GM21717 (cell line): ENCODE data around the gene GNL1.
"Not testable (repeated sequence)": the region's sequence is repeated elsewhere in the genome, so short reads cannot be mapped to it uniquely, and the experiment has no call there.

ENCODE experiments used
- ATAC-seq: cut with Tn5 transposase; IDR thresholded peaks from one replicate; pipeline ENCODE4 v1.9.1; 2021; ENCODE audit warnings: mild to moderate bottlenecking, moderate library complexity; ENCODE audit not compliant: unreplicated experiment

Gene GNL1, protein sequence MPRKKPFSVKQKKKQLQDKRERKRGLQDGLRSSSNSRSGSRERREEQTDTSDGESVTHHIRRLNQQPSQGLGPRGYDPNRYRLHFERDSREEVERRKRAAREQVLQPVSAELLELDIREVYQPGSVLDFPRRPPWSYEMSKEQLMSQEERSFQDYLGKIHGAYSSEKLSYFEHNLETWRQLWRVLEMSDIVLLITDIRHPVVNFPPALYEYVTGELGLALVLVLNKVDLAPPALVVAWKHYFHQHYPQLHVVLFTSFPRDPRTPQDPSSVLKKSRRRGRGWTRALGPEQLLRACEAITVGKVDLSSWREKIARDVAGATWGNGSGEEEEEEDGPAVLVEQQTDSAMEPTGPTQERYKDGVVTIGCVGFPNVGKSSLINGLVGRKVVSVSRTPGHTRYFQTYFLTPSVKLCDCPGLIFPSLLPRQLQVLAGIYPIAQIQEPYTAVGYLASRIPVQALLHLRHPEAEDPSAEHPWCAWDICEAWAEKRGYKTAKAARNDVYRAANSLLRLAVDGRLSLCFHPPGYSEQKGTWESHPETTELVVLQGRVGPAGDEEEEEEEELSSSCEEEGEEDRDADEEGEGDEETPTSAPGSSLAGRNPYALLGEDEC

GRCh38 chr6:30556066-30556905, at the start of gene GNL1:
GNL1 (minus strand) TSS chr6:30556489; CDS start chr6:30556203, 286 bp downstream.
- peak; percentile 70 for ATAC-seq

DNA sequence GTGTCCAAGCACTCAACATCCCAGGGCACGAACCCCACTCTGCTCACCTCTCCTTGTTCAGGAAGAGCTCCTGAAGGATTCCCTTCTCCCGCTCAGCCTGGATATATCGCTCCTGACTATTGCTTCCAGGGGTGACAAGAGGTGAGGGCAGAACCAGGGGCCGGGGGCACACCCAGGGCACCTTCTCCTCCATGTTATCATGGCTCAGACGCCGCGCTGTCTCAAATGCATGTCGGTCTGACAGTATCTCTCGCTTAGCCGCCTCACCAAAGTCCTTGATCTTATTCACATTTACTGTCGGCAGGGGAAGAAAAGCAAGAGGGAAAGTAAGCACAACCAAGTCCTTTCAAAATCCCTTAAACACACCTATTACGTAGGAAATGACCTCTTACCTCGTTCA, 47.7 kb upstream of the GNL1 start:
- no peak for ATAC-seq

GRCh38 chr6:30601815-30602641, 45.7 kb upstream of the GNL1 start:
- no peak for ATAC-seq

DNA sequence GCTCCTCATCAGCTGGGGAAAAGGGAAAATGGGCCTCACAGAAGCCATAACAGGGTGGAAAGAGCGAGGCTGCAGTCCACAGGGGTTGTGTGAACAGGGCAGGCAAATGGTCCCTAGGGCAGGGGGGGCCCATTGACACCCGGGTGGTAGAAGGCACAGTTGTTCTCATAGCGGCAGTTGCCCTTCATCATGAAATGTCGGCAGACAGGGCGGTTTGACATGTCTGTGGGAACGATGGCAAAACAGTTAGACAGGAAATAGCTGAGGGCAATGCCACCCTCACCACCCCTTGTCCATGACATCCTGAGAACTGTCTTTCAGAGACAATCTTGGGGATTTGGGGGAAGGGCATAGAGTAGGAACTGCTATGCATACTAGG, 45.1 kb upstream of the GNL1 start:
- no peak for ATAC-seq

DNA sequence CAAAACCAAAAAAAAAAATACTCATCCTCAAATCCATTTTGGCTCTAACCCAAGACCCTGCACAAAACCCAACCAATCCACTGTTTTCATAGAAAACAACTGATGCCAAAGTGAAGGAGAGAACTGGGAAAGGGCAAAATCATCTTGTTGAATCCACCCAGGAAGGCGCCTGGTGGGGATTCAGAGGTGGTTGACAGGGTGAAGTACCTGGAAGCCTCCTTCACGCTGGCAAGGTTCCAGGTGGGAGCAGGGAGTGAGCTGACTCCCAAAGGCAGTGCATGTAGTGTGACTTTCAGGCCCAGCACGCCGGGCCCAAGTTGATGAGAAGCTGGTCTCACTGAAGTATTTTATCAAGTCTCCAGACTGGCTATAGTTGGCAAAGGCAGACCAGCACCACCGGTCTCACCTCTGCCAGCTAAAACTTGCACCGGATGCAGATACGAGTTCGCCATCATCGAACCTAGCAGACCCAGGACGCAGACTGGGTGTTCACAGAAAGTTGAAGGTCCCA, 44.2 kb upstream of the GNL1 start:
- no peak for ATAC-seq

DNA sequence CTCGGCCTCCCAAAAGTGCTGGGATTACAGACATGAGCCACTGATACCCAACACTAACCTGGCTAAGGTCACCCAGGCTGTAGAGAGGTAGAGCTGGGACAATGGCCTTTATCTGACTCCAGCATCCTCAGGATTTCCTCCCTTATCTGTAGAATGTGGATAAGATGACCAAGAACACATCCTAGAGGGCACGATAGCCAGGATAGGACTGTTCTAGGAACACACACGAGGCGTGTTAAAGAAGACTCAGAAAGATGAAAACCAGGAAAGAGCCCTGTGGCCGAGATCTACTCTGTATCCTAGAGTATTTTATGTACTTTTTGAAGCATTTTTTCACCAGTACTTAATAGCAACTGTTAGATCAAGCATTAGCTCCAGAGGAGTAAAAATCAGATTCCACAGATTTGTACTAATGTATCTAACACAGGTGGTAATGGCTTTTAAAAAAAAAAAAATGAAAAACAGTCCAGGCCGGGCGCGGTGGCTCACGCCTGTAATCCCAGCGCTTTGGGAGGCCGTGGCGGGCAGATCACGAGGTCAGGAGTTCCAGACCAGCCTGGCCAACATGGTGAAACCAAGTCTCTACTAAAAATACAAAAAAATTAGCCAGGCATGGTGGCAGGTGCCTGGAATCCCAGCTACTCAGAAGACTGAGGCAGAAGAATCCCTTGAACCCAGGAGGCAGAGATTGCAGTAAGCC, 43.5 kb upstream of the GNL1 start:
- no peak for ATAC-seq

- ATAC-seq, result no peak
Measured at GRCh38 chr6:30598912-30599624, 42.8 kb upstream of the GNL1 start.

DNA sequence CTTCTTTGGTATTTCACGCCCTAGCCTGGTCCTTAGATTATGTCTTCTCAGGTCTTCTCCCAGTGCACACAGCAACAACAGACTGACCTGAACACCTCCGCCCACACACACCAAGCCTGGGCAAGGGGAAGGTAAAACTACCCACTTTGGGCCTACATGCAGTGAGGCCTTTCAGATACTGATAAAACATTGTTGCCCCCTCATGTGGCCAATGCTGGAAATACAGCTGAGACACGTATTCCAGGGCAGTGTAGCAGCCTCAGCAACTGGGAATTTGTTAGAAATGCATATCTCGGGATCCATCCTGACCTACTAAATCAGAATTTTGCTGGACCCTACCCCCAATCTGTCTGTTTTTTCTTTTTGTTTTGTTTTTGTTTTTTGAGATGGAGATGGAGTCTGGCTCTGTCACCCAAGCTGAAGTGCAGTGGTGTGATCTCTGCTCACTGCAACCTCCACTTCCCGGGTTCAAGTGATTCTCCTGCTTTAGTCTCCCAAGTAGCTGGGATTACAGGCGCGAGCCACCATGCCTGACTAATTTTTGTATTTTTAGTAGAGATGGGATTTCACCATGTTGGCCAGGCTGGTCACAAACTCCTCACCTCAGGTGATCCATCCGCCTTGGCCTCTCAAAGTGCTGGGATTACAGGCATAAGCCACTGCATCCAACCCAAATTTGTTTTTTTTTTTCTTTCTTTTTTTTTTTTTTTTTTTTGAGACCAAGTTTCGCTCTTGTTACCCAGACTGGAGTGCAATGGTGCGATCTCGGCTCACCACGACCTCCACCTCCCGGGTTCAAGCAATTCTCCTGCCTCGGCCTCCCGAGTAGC, 41.2 kb upstream of the GNL1 start:
- ATAC-seq, result not testable (repeated sequence)

- no peak for ATAC-seq
Measured at GRCh38 chr6:30592287-30592686, 36.0 kb upstream of the GNL1 start.

- ATAC-seq, result no peak
Measured at GRCh38 chr6:30591008-30591407, 34.7 kb upstream of the GNL1 start.

DNA sequence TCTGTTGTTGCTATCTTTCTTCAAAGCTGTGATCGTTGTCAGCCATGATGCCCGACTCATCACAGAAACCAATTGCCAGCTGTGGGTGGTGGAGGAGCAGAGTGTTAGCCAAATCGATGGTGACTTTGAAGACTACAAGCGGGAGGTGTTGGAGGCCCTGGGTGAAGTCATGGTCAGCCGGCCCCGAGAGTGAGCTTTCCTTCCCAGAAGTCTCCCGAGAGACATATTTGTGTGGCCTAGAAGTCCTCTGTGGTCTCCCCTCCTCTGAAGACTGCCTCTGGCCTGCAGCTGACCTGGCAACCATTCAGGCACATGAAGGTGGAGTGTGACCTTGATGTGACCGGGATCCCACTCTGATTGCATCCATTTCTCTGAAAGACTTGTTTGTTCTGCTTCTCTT, 34.2 kb upstream of the GNL1 start:
- ATAC-seq, result no peak

GRCh38 chr6:30589754-30590358, 33.6 kb upstream of the GNL1 start:
- no peak for ATAC-seq

DNA sequence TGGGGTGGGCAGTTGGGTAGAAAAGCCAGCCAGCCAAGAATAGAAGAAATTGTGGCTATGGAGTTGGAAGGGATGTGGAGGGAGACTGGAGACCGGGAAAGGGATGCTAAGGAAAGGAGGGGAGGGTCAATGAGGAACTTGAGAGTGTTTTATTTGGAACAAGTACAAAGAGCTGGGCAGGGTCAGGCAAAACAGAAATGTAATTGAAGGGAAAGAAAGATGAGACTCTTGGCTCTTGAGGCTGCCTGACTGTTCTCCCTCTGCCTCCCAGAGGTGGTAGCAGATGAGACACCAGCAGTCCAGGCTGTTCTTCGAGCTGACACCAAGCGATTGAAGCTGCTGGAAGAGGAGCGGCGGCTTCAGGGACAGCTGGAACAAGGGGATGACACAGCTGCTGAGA, 27.6 kb upstream of the GNL1 start:
- ATAC-seq, result no peak

DNA sequence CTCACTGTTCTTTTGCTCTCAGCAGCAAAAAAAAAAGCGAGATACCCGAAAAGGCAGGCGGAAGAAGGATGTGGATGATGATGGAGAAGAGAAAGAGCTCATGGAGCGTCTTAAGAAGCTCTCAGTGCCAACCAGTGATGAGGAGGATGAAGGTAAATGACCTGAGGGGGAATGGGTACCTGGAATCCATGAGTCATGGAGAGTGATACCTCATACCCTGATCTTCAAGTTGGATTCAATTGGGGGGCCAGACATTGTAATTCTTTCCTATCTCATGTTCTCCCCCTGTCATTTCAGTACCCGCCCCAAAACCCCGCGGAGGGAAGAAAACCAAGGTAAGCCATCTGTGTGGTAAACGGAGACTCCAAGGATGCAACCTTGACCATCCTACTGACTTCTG, 21.8 kb upstream of the GNL1 start:
- ATAC-seq, result no peak

DNA sequence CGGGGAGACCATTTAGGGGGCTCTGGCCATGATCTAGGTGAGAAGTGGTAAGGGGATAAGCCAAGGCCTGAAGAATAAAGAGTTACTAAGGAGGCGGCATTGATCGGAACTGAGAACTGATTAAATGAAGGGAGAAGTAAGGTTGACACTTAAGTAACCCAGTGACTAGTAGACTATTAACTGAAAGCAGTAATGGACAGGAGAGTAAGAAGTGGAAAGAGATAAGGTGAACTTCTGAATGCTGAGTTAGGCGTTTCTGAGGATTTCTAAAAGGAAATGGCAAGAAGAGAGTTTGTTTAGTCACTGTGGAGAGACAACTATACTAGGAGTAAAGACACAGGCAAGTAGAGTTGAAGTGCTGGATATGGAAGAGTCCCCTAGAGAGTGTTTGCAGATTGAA, 16.8 kb upstream of the GNL1 start:
- ATAC-seq, result no peak

GRCh38 chr6:30572148-30572547, 15.9 kb upstream of the GNL1 start:
- no peak for ATAC-seq

- ATAC-seq, result peak; percentile 8
Measured at GRCh38 chr6:30571762-30572082, 15.4 kb upstream of the GNL1 start.

DNA sequence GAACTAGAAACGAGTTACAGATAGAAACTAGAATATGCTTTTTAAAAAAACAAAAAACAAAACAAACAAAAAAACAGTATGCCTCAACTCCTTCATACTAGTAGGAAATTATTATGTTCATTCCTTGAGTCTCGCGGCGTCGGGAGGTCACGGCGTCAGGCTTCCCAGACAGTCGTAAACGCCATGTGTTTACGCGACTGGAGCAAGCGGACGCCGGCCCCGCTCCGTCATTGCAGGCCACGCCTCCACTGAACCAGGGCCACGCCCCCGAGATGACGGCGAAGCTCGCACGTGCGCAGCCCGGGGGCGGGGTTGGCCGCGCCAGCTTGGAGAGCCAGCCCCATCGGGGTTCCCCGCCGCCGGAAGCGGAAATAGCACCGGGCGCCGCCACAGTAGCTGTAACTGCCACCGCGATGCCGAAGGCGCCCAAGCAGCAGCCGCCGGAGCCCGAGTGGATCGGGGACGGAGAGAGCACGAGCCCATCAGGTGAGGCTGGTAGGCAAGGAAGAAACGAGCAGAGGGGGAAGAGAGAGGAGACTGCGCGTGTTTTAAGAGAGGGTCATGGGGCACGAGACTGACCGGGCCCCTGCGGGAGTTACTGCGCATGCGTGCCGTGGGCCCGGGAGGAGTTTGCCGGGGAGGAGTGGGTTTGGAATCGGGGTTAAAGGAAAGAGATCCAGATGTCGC, 14.9 kb upstream of the GNL1 start, which contains the start of gene ABCF1:
Gene ABCF1, plus strand, starts transcription at position 368 of the 687 bp plus-strand sequence. Its CDS starts 46 bp downstream, at position 414.
- peak; percentile 83 for ATAC-seq
